ENCODE data around the gene POU5F2. TPM values are rescaled to one million over a fixed set of nuclear protein-coding genes. Genes with fewer than 3 reads are reported as not detected.

Gene POU5F2
- total RNA-seq, 1 donor from 2014 or later = 2.9 TPM

DNA sequence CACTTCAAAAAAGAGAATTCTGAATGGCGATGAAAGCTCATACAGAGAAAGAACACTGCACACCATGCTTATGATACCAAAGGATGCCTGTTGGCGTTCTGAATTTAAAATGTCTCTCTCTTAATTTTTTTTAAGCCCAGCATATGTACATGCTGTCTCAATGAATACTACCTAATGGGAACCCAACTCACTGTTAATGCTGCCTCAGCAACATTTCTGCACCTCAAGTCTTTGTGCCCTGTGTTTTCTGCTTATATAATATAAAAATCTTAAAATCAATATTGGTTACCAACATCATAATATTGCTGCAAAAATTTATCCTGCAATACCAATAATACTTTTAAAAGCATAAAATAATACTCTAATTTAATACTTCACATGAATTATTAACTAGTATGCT lies 44.1 kb upstream of the POU5F2 start:
- Mint-ChIP-seq H3K36me3 (ENCODE audit: low read depth) (peaks cover 28% of the 10 kb centered on the region), H3K27me3 (no peaks in the 10 kb centered on the region), H3K4me3 (no peak overlapping the region), H3K27ac (no peak overlapping the region), H3K9me3 (no peaks in the 10 kb centered on the region), H3K4me1 (no peaks in the 10 kb centered on the region)
- DNase-seq (no peak), ATAC-seq (ENCODE audit: low read depth) (no peak)
- TF ChIP-seq, protein P1, sequence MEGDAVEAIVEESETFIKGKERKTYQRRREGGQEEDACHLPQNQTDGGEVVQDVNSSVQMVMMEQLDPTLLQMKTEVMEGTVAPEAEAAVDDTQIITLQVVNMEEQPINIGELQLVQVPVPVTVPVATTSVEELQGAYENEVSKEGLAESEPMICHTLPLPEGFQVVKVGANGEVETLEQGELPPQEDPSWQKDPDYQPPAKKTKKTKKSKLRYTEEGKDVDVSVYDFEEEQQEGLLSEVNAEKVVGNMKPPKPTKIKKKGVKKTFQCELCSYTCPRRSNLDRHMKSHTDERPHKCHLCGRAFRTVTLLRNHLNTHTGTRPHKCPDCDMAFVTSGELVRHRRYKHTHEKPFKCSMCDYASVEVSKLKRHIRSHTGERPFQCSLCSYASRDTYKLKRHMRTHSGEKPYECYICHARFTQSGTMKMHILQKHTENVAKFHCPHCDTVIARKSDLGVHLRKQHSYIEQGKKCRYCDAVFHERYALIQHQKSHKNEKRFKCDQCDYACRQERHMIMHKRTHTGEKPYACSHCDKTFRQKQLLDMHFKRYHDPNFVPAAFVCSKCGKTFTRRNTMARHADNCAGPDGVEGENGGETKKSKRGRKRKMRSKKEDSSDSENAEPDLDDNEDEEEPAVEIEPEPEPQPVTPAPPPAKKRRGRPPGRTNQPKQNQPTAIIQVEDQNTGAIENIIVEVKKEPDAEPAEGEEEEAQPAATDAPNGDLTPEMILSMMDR (IDR thresholded peaks at IDR 0.05) = no peak
- CTCF ChIA-PET = no interaction called here
- intact Hi-C loops (cut with micrococcal nuclease) = no loop called here
- POLR2A ChIA-PET = no interaction called here

DNA sequence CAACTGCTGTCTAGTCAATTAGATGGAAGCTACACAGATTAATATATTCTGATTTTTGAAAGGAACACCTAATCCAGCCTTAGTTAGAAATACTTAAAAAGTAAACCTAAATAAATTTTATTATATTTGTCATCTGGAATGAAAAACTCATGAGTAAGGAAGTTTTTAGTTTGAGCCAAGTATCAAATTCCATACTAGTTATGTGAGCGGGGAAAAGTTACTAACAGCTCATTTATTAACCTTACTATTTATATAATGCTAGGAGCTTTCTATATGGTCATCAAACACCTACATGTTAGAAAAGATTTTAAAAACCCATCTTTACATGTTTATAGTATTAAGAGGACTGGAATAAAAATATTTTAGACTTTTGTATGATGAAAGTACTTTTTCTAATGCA lies 41.6 kb upstream of the POU5F2 start:
- Mint-ChIP-seq H3K4me3 (no peak overlapping the region), H3K9me3 (no peaks in the 10 kb centered on the region), H3K27ac (no peak overlapping the region), H3K27me3 (no peaks in the 10 kb centered on the region), H3K36me3 (ENCODE audit: low read depth) (peaks cover 27% of the 10 kb centered on the region), H3K4me1 (no peaks in the 10 kb centered on the region)
- DNase-seq = no peak
- POLR2A ChIA-PET = no interaction called here
- ATAC-seq (ENCODE audit: low read depth) = no peak
- CTCF ChIA-PET = interaction anchor here (1.2 kb wide), 1 partner anchor 18 kb away, joined by 5 read pairs; no protein-coding TSS in a partner anchor
- intact Hi-C loops (cut with micrococcal nuclease) = no loop called here
- TF ChIP-seq, protein P1 (IDR thresholded peaks at IDR 0.05) = no peak

DNA sequence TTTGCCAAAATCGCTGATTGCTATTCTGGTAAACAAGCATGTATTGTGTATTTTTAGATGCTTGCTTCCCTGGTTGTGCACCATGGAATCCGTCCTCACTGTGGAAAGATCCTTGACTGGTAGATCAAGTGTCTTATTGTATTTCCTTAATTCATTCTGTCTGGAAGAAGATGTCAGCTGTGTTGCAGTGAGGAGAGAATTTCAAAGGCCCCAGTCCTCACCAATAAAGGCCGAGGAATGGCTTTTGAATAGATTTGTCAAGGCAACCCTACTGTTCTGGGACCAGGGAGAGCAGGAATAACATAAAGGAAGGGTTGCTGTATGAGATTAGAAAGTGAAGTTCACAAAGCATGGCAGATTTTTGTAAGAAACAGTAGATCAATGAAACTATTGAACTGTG lies 36.2 kb upstream of the POU5F2 start:
- Mint-ChIP-seq H3K27ac (no peak overlapping the region), H3K27me3 (no peaks in the 10 kb centered on the region), H3K4me1 (no peaks in the 10 kb centered on the region), H3K9me3 (peaks cover 2% of the 10 kb centered on the region), H3K36me3 (ENCODE audit: low read depth) (peaks cover 53% of the 10 kb centered on the region), H3K4me3 (no peak overlapping the region)
- ATAC-seq (ENCODE audit: low read depth) (no peak), DNase-seq (no peak)
- ChIA-PET CTCF (no interaction called here), POLR2A (no interaction called here)
- TF ChIP-seq, protein P1 (IDR thresholded peaks at IDR 0.05) = no peak
- intact Hi-C loops (cut with micrococcal nuclease) = no loop called here

DNA sequence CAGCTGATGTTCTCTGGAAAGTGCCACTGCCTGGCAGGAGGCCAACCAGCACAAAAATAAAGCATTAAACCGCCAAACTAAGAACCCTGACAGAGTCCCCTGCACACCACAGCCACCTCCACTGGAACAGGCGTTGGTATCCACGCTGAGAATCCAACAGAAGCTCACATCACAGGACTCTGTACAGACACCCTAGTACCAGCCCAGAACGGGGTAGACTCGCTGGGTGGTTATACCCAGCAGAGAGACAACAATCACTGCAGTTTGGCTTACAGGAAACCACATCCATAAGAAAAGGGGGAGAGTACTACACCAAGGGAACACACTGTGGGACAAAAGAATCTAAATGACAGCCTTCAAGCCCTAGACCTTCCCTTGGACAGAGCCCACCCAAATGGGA lies 15.0 kb upstream of the POU5F2 start:
- DNase-seq = no peak
- peaks cover 50% of the 10 kb centered on the region for H3K36me3 Mint-ChIP-seq (ENCODE audit: low read depth)
- H3K4me3 Mint-ChIP-seq = no peak overlapping the region
- peaks cover 5% of the 10 kb centered on the region for H3K4me1 Mint-ChIP-seq
- ChIA-PET POLR2A (no interaction called here), CTCF (no interaction called here)
- peaks cover 22% of the 10 kb centered on the region for H3K9me3 Mint-ChIP-seq
- ATAC-seq (ENCODE audit: low read depth) = no peak
- H3K27me3 Mint-ChIP-seq = no peaks in the 10 kb centered on the region
- TF ChIP-seq, protein P1 (IDR thresholded peaks at IDR 0.05) = no peak
- intact Hi-C loops (cut with micrococcal nuclease) = no loop called here
- no peak overlapping the region for H3K27ac Mint-ChIP-seq

DNA sequence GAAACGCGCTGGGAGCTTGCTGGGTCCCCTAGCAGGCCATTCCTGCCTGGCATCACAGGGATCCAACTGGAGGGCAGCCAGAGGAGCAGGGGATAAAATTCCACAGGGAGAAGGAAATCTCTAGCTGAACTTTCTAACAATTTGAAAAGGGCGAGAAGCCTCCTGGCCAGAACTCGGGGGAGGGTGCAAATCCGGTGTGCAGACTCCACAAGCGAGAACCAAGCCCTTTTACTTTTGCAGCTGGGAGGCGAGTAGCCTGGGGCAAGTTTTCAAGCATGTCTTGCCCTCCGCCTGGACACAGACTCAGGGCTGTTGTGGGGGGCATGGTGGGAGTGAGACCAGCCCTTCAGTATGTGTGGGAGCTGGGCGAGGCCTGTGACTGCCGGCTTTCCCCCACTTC lies 14.3 kb upstream of the POU5F2 start:
- ChIA-PET POLR2A (no interaction called here), CTCF (no interaction called here)
- Mint-ChIP-seq H3K9me3 (peaks cover 19% of the 10 kb centered on the region), H3K4me3 (no peak overlapping the region), H3K27me3 (no peaks in the 10 kb centered on the region), H3K27ac (no peak overlapping the region), H3K36me3 (ENCODE audit: low read depth) (peaks cover 45% of the 10 kb centered on the region), H3K4me1 (peaks cover 5% of the 10 kb centered on the region)
- no peak for ATAC-seq (ENCODE audit: low read depth)
- intact Hi-C loops (cut with micrococcal nuclease) = no loop called here
- TF ChIP-seq, protein P1 (IDR thresholded peaks at IDR 0.05) = no peak
- no peak for DNase-seq

Data from activated B cell treated with CpG ODN at 0.5 μM for 24 hours (primary cell).